DOHH2 (cell line): ENCODE results near the gene SCO1.

Experiments
- CTCF ChIP-seq: fragments of 200-600 bp; sonication (generic); IDR thresholded peaks from one replicate; pipeline ENCODE4 v1.5.1; 2014; ENCODE audit warnings: antibody characterized with exemption, mild to moderate bottlenecking, low read depth, low read length; ENCODE audit not compliant: poor library complexity, severe bottlenecking
- EZH2phosphoT487 ChIP-seq: fragments of 200-600 bp; sonication (generic); IDR thresholded peaks from 2 replicates; pipeline ENCODE4 v1.6.1; 2017; ENCODE audit warnings: borderline replicate concordance, mild to moderate bottlenecking, antibody characterized with exemption, low read length, moderate library complexity, mixed read lengths

DNA sequence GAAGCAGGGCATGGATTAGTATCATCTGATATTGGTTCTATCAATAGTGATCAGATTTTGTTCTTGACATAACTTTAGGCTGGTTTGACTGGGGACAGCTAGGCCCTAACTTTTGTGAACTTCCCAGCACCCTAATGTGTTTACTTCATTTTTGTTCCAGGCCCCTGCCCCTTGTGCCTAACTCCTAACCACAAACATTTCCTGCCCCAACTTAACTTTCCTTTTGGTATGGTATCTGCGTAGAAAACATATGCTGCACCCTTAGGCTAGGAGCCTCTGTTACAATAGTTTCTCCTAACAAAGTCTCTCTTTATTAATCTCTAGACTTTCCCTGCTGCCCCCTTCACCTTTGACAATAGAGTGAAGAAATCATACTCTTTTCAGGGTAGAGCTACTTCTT, 2.5 kb upstream of the SCO1 start:
- TF ChIP-seq CTCF (no peak), EZH2phosphoT487 (no peak)
